Measurements from ENCODE around the gene CYP21A2.
A peak's percentile ranks its signal among the peaks of the same experiment; 100 is the strongest.
"Not testable (repeated sequence)": the region's sequence is repeated elsewhere in the genome, so short reads cannot be mapped to it uniquely, and the experiment has no call there.

The CYP21A2 gene

GRCh38 chr6:32035283-32036013, 2.8 kb upstream of the CYP21A2 start:
- not testable (repeated sequence) for DNase-seq

GRCh38 chr6:32037136-32037535, 1.1 kb upstream of the CYP21A2 start:
- not testable (repeated sequence) for DNase-seq

GRCh38 chr6:32038878-32039277, 663 bp downstream of the CYP21A2 start:
- not testable (repeated sequence) for DNase-seq

GRCh38 chr6:32039321-32040274, 1.4 kb downstream of the CYP21A2 start:
- not testable (repeated sequence) for DNase-seq

- not testable (repeated sequence) for DNase-seq
Measured at GRCh38 chr6:32040299-32041049, 2.3 kb downstream of the CYP21A2 start.

- not testable (repeated sequence) for DNase-seq
Measured at GRCh38 chr6:32041050-32041321, 2.8 kb downstream of the CYP21A2 start.

- DNase-seq: not testable (repeated sequence)
Measured at GRCh38 chr6:32041385-32041784, 3.2 kb downstream of the CYP21A2 start.

GRCh38 chr6:32042276-32042675, 4.1 kb downstream of the CYP21A2 start:
- not testable (repeated sequence) for DNase-seq

GRCh38 chr6:32043589-32044380, 5.6 kb downstream of the CYP21A2 start:
- DNase-seq: not testable (repeated sequence)

GRCh38 chr6:32044916-32045315, 6.7 kb downstream of the CYP21A2 start:
- DNase-seq: not testable (repeated sequence)

- DNase-seq: no peak
Measured at GRCh38 chr6:32045811-32046449, 7.7 kb downstream of the CYP21A2 start.

GRCh38 chr6:32046450-32047083, 8.4 kb downstream of the CYP21A2 start:
- no peak for DNase-seq

- DNase-seq: no peak
Measured at GRCh38 chr6:32047084-32047478, 8.9 kb downstream of the CYP21A2 start.

GRCh38 chr6:32047539-32047854, 9.3 kb downstream of the CYP21A2 start:
- no peak for DNase-seq

GRCh38 chr6:32047855-32048766, 9.9 kb downstream of the CYP21A2 start:
- DNase-seq: peak; percentile 71

GRCh38 chr6:32049149-32049548, 10.9 kb downstream of the CYP21A2 start:
- DNase-seq: not testable (repeated sequence)

- not testable (repeated sequence) for DNase-seq
Measured at GRCh38 chr6:32049736-32050135, 11.5 kb downstream of the CYP21A2 start.

- DNase-seq: no peak
Measured at GRCh38 chr6:32050562-32050961, 12.3 kb downstream of the CYP21A2 start.

- not testable (repeated sequence) for DNase-seq
Measured at GRCh38 chr6:32052626-32053025, 14.4 kb downstream of the CYP21A2 start.

- not testable (repeated sequence) for DNase-seq
Measured at GRCh38 chr6:32053314-32053713, 15.1 kb downstream of the CYP21A2 start.
